Pancreas (tissue), 10 donors: ENCODE data around the gene GCNT1. TPM values are rescaled to one million over a fixed set of nuclear protein-coding genes. Genes with fewer than 3 reads are reported as not detected.

Source experiments
- ATAC-seq, 4 donors: fragments of 200-7000 bp; cut with Tn5 transposase; one replicate each; pipeline versions ENCODE4 v1.8.0 to v1.9.1; 2020; ENCODE audit warnings: mild to moderate bottlenecking in 4 of 4, moderate library complexity in 4 of 4
- DNase-seq, 6 donors: peaks; one replicate each; pipeline ENCODE4 v3.0.0-alpha.2; 2020
- FAIRE-seq: peaks from 2 replicates; lab custom pipeline; 2012; peaks lifted over from hg19 to GRCh38; lab: Jason Lieb, UNC
- H3K27ac ChIP-seq, 4 donors: fragments of 200-600 bp; sonication (generic); 1 replicate in 3 of 4; 2 replicates in 1 of 4; pipeline versions ENCODE4 v1.5.0 to v1.8.0; 2020
- H3K27me3 ChIP-seq, 4 donors: fragments of 200-600 bp; one replicate each; pipeline ENCODE4 v1.8.0; 2021
- H3K36me3 ChIP-seq, 3 donors: fragments of 200-600 bp; sonication (generic) in 1 of 3; one replicate each; pipeline versions ENCODE4 v1.5.0 to v1.8.0; 2020 to 2021
- H3K4me1 ChIP-seq, 3 donors: fragments of 200-600 bp; one replicate each; pipeline ENCODE4 v1.8.0; 2021
- H3K4me3 ChIP-seq, 4 donors: fragments of 200-600 bp; sonication (generic) in 2 of 4; one replicate each; pipeline versions ENCODE4 v1.5.0 to v1.8.0; 2020 to 2021
- H3K9me3 ChIP-seq, 4 donors: fragments of 200-600 bp; one replicate each; pipeline ENCODE4 v1.8.0; 2021
- CTCF ChIP-seq, 4 donors: fragments of 200-600 bp; sonication (generic) in 3 of 4; IDR thresholded peaks; one replicate each; pipeline versions ENCODE4 v1.5.0 to v1.8.0; 2021; ENCODE audit warnings: antibody characterized with exemption in 4 of 4
- WGBS, 2 donors: extraction: QIAGEN DNeasy Blood & Tissue Kit; methylation state at CpG; one replicate each; pipeline ENCODE4 v1.1.7; 2013; 5-methylcytosine and 5-hydroxymethylcytosine counted together
- intact Hi-C, 3 donors: fragments of 100-400 bp; cut with DNase I; formaldehyde crosslinking; loops; one replicate each; pipeline versions ENCODE4 v1.11.1 to v1.14.2; 2022
- polyA plus RNA-seq, 2 donors: library from polyadenylated mRNA; stranded (reverse); fragments of 200-250 nt; gene quantifications; one replicate each; pipeline ENCODE4 v1.2.3, GENCODE V29; 2013
- total RNA-seq, 6 donors: library from RNA; stranded (reverse); fragmentation: NEBNext Ultra II Directional in 4 of 6; extraction: Animal tissue kit (Norgen Biotek cat#: 25700) in 4 of 6; gene quantifications; one replicate each; pipeline versions ENCODE4 v1.2.1 to v1.2.4, GENCODE V29; 2021 to 2023
- donor health status: healthy with polysubstance abuse.
- donor health status: DM: no; HTN: no; CAD: no; lungs with moderate emphysema.
- donor health status: DM: no; HTN: no; CAD: no.
- donor health status: control.
- donor health status: control.
- donor health status: Bipolar disorder and iron deficiency.
- donor health status: DM: yes; HTN: yes; CAD: no.
- donor health status: DM: no; HTN: no; CAD: no.
- donor health status: DM: no; HTN: no; CAD: no.
- donor health status: DM: yes; HTN: yes; CAD: no.

The GCNT1 gene
- total and polyA plus RNA-seq, 8 donors: 1.0 to 7.2 (median 3.3) TPM

GRCh38 chr9:76500061-76500460 is 41.1 kb downstream of the GCNT1 start:
- Histone ChIP-seq H3K4me3 (no peak overlapping the region), H3K4me1 (no peaks in the 10 kb centered on the region), H3K9me3 (no peaks in the 10 kb centered on the region), H3K27me3 (no peaks in the 10 kb centered on the region), H3K36me3 (no peaks in the 10 kb centered on the region), H3K27ac (no peak overlapping the region)
- ATAC-seq (no peak), DNase-seq (no peak), FAIRE-seq (no peak)
- WGBS, 2 donors: 92 to 93% methylated on average over 1 of the region's 1 CpG
- intact Hi-C loops: no loop called here
- no peak for TF ChIP-seq CTCF (IDR thresholded peaks at IDR 0.05)

GRCh38 chr9:76502746-76503145 is 43.8 kb downstream of the GCNT1 start:
- WGBS, 2 donors: 90 to 92% methylated on average over 6 of the region's 6 CpGs
- H3K4me1 ChIP-seq: no peaks in the 10 kb centered on the region
- H3K27me3 ChIP-seq: no peaks in the 10 kb centered on the region
- DNase-seq (no peak), FAIRE-seq (no peak), ATAC-seq (no peak)
- intact Hi-C loops: no loop called here
- H3K27ac ChIP-seq: no peak overlapping the region
- no peaks in the 10 kb centered on the region for H3K36me3 ChIP-seq
- no peaks in the 10 kb centered on the region for H3K9me3 ChIP-seq
- no peak for TF ChIP-seq CTCF (IDR thresholded peaks at IDR 0.05)
- no peak overlapping the region for H3K4me3 ChIP-seq

- no peak for FAIRE-seq
- intact Hi-C loops: no loop called here
- H3K27me3 ChIP-seq: no peaks in the 10 kb centered on the region
- no peak overlapping the region for H3K4me3 ChIP-seq
- no peak overlapping the region for H3K27ac ChIP-seq
- WGBS, 2 donors: 78 to 84% methylated on average over 1 of the region's 1 CpG
- H3K36me3 ChIP-seq: no peaks in the 10 kb centered on the region
- TF ChIP-seq CTCF (IDR thresholded peaks at IDR 0.05): no peak
- no peaks in the 10 kb centered on the region for H3K9me3 ChIP-seq
- no peak for ATAC-seq
- no peaks in the 10 kb centered on the region for H3K4me1 ChIP-seq
- no peak for DNase-seq
Measured at GRCh38 chr9:76510041-76510440, 51.1 kb downstream of the GCNT1 start.

GRCh38 chr9:76510446-76510845 is 51.5 kb downstream of the GCNT1 start:
- Histone ChIP-seq H3K4me3 (no peak overlapping the region), H3K27me3 (no peaks in the 10 kb centered on the region), H3K4me1 (no peaks in the 10 kb centered on the region), H3K9me3 (no peaks in the 10 kb centered on the region), H3K36me3 (no peaks in the 10 kb centered on the region), H3K27ac (no peak overlapping the region)
- no peak for FAIRE-seq
- no peak for ATAC-seq
- intact Hi-C loops: no loop called here
- no peak for DNase-seq
- no peak for TF ChIP-seq CTCF (IDR thresholded peaks at IDR 0.05)
- 77 to 93% methylated on average over 2 of the region's 2 CpGs for WGBS, 2 donors

- intact Hi-C loops: no loop called here
- no peak for TF ChIP-seq CTCF (IDR thresholded peaks at IDR 0.05)
- no peaks in the 10 kb centered on the region for H3K4me1 ChIP-seq
- H3K27me3 ChIP-seq: no peaks in the 10 kb centered on the region
- no peak for ATAC-seq
- no peaks in the 10 kb centered on the region for H3K9me3 ChIP-seq
- no peak for DNase-seq
- WGBS, 2 donors: 48 to 52% methylated on average over 1 of the region's 1 CpG
- no peaks in the 10 kb centered on the region for H3K36me3 ChIP-seq
- H3K4me3 ChIP-seq: no peak overlapping the region
- no peak overlapping the region for H3K27ac ChIP-seq
- no peak for FAIRE-seq
Measured at GRCh38 chr9:76512826-76513225, 53.8 kb downstream of the GCNT1 start.
